Nephron (organoid): Measurements from ENCODE around the gene ZNF630.

Experiments used
- H3K27ac Mint-ChIP-seq, 3 experiments: 2 replicates each; pipeline ENCODE4 v1.8.0; 2020; ENCODE audit warnings: mixed read lengths in 3 of 3, mild to moderate bottlenecking in 2 of 3, moderate library complexity in 1 of 3
- H3K27me3 Mint-ChIP-seq: 2 replicates; pipeline ENCODE4 v1.8.0; 2021; ENCODE audit warnings: low read depth, mild to moderate bottlenecking, moderate library complexity, mixed read lengths
- H3K36me3 Mint-ChIP-seq: 2 replicates; pipeline ENCODE4 v1.8.0; 2020; ENCODE audit warnings: low read depth, mixed read lengths
- H3K4me1 Mint-ChIP-seq: 2 replicates; pipeline ENCODE4 v1.8.0; 2020; ENCODE audit warnings: mixed read lengths
- H3K4me3 Mint-ChIP-seq, 3 experiments: 2 replicates each; pipeline ENCODE4 v1.8.0; 2020; ENCODE audit warnings: mild to moderate bottlenecking in 3 of 3, mixed read lengths in 3 of 3, moderate library complexity in 2 of 3
- H3K9me3 Mint-ChIP-seq: 2 replicates; pipeline ENCODE4 v1.8.0; 2020; ENCODE audit warnings: mixed read lengths
- TF ChIP-seq, protein P1 (sequence below), 3 experiments: fragments of 200-600 bp; sonication (generic); IDR thresholded peaks; one replicate each; pipeline ENCODE4 v1.5.0; 2021; ENCODE audit warnings: antibody characterized with exemption in 3 of 3; ENCODE audit not compliant: unreplicated experiment in 3 of 3

The ZNF630 gene

DNA sequence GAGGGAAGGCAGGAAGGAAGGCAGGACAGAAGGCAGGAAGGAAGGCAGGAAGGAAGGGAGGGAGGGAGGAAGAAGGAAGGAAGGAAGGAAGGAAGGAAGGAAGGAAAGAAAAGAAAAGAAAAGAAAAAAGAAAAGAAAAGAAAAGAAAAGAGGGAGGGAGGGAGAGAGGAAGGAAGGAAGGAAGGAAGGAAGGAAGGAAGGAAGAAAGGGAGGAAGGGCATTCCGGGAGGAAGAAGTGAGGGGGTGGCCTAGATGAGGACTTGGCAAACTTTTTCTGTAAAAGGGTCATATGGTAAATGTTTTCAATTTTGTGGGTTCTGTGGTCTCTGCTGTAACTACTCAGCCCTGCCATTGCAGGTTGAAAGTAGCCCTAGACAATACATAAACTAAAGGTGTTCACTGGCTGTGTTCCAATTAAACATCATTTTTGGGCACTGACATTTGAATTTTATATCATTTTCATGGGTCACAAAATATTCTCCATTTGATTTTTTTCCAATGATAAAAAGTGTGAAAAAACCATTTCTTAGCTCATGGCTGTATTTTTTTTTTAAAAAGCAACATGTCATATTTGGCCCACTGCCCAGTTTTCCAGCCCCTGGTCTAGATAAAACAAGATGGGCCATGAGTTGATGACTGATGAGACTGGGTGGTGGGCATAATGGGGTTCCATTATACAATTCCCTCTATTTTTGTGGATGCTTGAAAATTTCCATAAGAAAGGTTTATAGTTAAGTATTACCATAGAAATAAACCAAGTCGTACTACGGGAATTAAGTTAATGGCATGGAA, 3.1 kb downstream of the ZNF630 start:
- no peaks in the 10 kb centered on the region for H3K27me3 Mint-ChIP-seq
- H3K9me3 Mint-ChIP-seq, result peaks cover 18% of the 10 kb centered on the region
- H3K36me3 Mint-ChIP-seq, result peaks cover 9% of the 10 kb centered on the region
- TF ChIP-seq, protein P1, sequence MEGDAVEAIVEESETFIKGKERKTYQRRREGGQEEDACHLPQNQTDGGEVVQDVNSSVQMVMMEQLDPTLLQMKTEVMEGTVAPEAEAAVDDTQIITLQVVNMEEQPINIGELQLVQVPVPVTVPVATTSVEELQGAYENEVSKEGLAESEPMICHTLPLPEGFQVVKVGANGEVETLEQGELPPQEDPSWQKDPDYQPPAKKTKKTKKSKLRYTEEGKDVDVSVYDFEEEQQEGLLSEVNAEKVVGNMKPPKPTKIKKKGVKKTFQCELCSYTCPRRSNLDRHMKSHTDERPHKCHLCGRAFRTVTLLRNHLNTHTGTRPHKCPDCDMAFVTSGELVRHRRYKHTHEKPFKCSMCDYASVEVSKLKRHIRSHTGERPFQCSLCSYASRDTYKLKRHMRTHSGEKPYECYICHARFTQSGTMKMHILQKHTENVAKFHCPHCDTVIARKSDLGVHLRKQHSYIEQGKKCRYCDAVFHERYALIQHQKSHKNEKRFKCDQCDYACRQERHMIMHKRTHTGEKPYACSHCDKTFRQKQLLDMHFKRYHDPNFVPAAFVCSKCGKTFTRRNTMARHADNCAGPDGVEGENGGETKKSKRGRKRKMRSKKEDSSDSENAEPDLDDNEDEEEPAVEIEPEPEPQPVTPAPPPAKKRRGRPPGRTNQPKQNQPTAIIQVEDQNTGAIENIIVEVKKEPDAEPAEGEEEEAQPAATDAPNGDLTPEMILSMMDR (IDR thresholded peaks at IDR 0.05; ENCODE audit: unreplicated experiment in 3 of 3), result no peak
- H3K4me3 Mint-ChIP-seq, result peak overlapping the region; percentile 30 to 45 (median 36)
- H3K4me1 Mint-ChIP-seq, result no peaks in the 10 kb centered on the region
- no peak overlapping the region for H3K27ac Mint-ChIP-seq

DNA sequence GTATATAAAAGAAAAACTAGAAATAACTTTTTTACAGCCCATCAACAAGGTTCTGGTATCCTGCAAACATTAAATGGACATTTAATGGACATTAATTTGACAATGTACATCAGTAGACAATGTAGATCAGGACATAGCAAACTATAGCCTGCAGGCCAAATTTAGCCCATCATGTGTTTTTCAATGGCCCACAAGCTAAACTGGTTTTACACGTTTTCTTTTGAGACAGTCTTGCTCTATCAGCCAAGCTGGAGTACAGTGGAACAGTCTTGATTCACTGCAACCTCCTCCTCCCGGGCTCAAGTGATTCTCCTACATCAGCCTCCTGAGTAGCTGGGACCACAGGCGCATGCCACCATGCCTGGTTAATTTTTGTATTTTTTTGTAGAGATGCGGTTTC, 7.2 kb downstream of the ZNF630 start:
- TF ChIP-seq, protein P1 (IDR thresholded peaks at IDR 0.05; ENCODE audit: unreplicated experiment in 3 of 3), result no peak
- Mint-ChIP-seq H3K27ac (no peak overlapping the region), H3K4me3 (no peak overlapping the region), H3K36me3 (peaks cover 43% of the 10 kb centered on the region), H3K4me1 (no peaks in the 10 kb centered on the region), H3K27me3 (no peaks in the 10 kb centered on the region), H3K9me3 (peaks cover 38% of the 10 kb centered on the region)

DNA sequence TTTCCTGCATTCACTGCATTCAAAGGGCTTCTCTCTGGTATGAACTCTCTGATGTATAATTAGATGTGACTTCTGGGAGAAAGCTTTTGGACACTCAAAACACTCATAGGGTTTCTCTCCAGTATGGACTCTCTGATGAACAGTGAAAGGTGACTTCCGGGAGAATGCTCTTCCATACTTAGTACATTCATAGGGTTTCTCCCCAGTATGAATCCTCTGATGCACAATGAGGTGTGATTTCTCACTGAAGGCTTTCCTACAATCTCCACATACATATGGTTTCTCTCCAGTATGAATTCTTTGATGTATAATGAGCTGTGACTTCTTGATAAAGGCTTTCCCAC, 12.2 kb downstream of the ZNF630 start:
- Mint-ChIP-seq H3K27ac (no peak overlapping the region), H3K27me3 (no peaks in the 10 kb centered on the region), H3K4me1 (no peaks in the 10 kb centered on the region), H3K9me3 (peaks cover 57% of the 10 kb centered on the region), H3K4me3 (no peak overlapping the region), H3K36me3 (peaks cover 72% of the 10 kb centered on the region)
- TF ChIP-seq, protein P1 (IDR thresholded peaks at IDR 0.05; ENCODE audit: unreplicated experiment in 3 of 3), result no peak

DNA sequence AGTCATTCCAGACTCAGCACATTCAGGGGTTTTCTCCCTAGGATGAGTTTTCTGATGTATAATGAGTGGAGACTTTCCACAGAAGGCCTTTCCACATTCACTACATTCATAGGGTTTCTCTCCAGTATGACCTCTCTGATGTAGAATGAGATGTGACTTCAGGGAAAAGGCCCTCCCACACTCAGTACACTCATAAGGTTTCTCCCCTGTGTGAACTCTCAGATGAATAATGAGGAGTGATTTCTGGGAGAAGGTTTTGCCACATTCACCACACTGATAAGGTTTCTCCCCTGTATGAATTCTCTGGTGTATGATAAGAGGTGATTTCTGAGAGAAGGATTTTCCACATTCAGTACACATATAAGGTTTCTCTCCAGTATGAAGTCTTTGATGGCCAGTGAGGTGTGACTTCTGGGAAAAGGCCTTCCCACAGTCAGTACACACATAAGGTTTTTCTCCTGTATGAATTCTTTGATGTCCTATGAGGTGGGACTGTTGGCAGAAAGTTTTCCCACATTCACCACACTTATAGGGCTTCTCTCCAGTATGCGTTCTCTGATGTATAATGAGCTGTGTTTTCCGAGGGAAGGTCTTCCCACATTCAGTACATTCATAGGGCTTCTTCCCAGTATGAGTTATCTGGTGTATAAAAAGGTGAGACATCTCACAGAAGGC, 12.7 kb downstream of the ZNF630 start:
- Mint-ChIP-seq H3K9me3 (peaks cover 57% of the 10 kb centered on the region), H3K27me3 (no peaks in the 10 kb centered on the region), H3K36me3 (peaks cover 72% of the 10 kb centered on the region), H3K4me1 (no peaks in the 10 kb centered on the region), H3K27ac (no peak overlapping the region), H3K4me3 (no peak overlapping the region)
- TF ChIP-seq, protein P1 (IDR thresholded peaks at IDR 0.05; ENCODE audit: unreplicated experiment in 3 of 3), result no peak

DNA sequence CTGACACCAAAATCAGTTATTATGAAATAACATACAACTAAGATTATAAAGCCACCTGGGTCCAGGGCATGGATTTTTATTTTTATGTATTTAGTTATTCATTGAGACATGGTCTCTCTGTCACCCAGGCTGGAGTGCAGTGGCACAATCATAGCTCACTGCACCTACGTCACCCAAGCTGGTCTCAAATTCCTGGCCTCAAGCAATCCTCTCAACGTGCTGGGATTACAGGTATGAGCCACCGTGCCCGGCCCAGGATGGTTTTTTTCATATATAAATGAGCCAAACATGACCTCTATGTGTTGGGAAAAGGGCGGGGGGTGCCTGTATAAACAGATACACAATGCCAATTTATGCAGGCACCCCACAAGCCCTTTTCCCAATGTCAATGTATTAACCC, 24.6 kb downstream of the ZNF630 start:
- TF ChIP-seq, protein P1 (IDR thresholded peaks at IDR 0.05; ENCODE audit: unreplicated experiment in 3 of 3), result no peak
- H3K27ac Mint-ChIP-seq, result no peak overlapping the region
- peaks cover 3% of the 10 kb centered on the region for H3K36me3 Mint-ChIP-seq
- H3K9me3 Mint-ChIP-seq, result peaks cover 11% of the 10 kb centered on the region
- H3K27me3 Mint-ChIP-seq, result no peaks in the 10 kb centered on the region
- H3K4me1 Mint-ChIP-seq, result peaks cover 12% of the 10 kb centered on the region
- no peak overlapping the region for H3K4me3 Mint-ChIP-seq
